B cell (primary cell): ENCODE data around the gene SLC22A17. TPM values are rescaled to one million over a fixed set of nuclear protein-coding genes. Genes with fewer than 3 reads are reported as not detected.

Experiments
- ATAC-seq: fragments of 200-7000 bp; cut with Tn5 transposase; one replicate; pipeline ENCODE4 v1.10.0; 2021; ENCODE audit warnings: low read depth, mild to moderate bottlenecking, moderate number of reproducible peaks, moderate library complexity
- CTCF ChIA-PET: fragments of 350-600 bp; sonication (Branson Sonifier 250); formaldehyde crosslinking; loops from one replicate; lab custom pipeline; 2021; ENCODE audit warnings: antibody characterized with exemption, inconsistent platforms; lab: Charles Lee
- POLR2A ChIA-PET: fragments of 350-600 bp; sonication (Branson Sonifier 250); formaldehyde crosslinking; loops from one replicate; lab custom pipeline; 2021; ENCODE audit warnings: antibody characterized with exemption; lab: Charles Lee
- DNase-seq: peaks from one replicate; pipeline ENCODE4 v3.0.0; 2013
- H2AFZ ChIP-seq: 2 replicates; pipeline ENCODE4 v1.6.1; 2012; ENCODE audit warnings: mild to moderate bottlenecking, low read depth, low read length; ENCODE audit not compliant: insufficient read depth, poor library complexity, severe bottlenecking
- H3K27ac ChIP-seq, 2 donors: 1 replicate in 1 of 2; 2 replicates in 1 of 2; pipeline ENCODE4 v1.5.1; 2012 to 2013; ENCODE audit warnings: low read length in 2 of 2, mild to moderate bottlenecking in 2 of 2, moderate library complexity in 1 of 2
- H3K27me3 ChIP-seq, 4 experiments: fragments of 200-600 bp in 1 of 4; sonication (generic) in 1 of 4; replicated peaks in 1 of 4; 1 replicate in 2 of 4; 2 replicates in 2 of 4; pipeline versions ENCODE4 v1.6.1 to v1.7.0; 2013 to 2016; ENCODE audit warnings: low read length in 3 of 4, mild to moderate bottlenecking in 2 of 4, mixed read lengths in 1 of 4, moderate library complexity in 1 of 4; ENCODE audit not compliant: insufficient read depth in 4 of 4, control insufficient read depth in 3 of 4; ENCODE audit errors: control extremely low read depth in 1 of 4
- H3K36me3 ChIP-seq, 2 experiments: replicated peaks in 1 of 2; 1 replicate in 1 of 2; 2 replicates in 1 of 2; pipeline versions ENCODE4 v1.6.1 to v1.7.1; 2013; ENCODE audit warnings: low read length in 1 of 2; ENCODE audit not compliant: insufficient read depth in 2 of 2, control insufficient read depth in 1 of 2; ENCODE audit errors: control extremely low read depth in 1 of 2, extremely low read depth in 1 of 2
- H3K4me1 ChIP-seq, 2 donors: fragments of 200-600 bp in 1 of 2; sonication (generic) in 1 of 2; 1 replicate in 1 of 2; 2 replicates in 1 of 2; pipeline versions ENCODE4 v1.5.1 to v1.6.1; 2013 to 2017; ENCODE audit warnings: low read length in 2 of 2; ENCODE audit not compliant: control insufficient read depth in 2 of 2, insufficient read depth in 2 of 2
- H3K4me2 ChIP-seq: replicated peaks from 2 replicates; pipeline ENCODE3; 2012; ENCODE audit warnings: mild to moderate bottlenecking, low read depth, low read length; ENCODE audit not compliant: poor library complexity, severe bottlenecking
- H3K4me3 ChIP-seq, 5 experiments: fragments of 200-600 bp in 1 of 5; sonication (generic) in 1 of 5; 1 replicate in 3 of 5; 2 replicates in 2 of 5; pipeline versions ENCODE4 v1.5.1 to v1.7.0; 2011 to 2016; ENCODE audit warnings: low read length in 4 of 5, mild to moderate bottlenecking in 4 of 5, low read depth in 2 of 5, control low read depth in 1 of 5, moderate library complexity in 1 of 5; ENCODE audit not compliant: insufficient read depth in 1 of 5; ENCODE audit errors: control extremely low read depth in 1 of 5, extremely low read depth in 1 of 5
- H3K79me2 ChIP-seq: fragments of 200-600 bp; sonication (generic); one replicate; pipeline ENCODE4 v1.6.0; 2016; ENCODE audit warnings: low read length; ENCODE audit not compliant: control insufficient read depth, insufficient read depth
- H3K9ac ChIP-seq: fragments of 200-600 bp; sonication (generic); 2 replicates; pipeline ENCODE4 v1.6.1; 2017; ENCODE audit warnings: mild to moderate bottlenecking, low read length, moderate library complexity
- H3K9me3 ChIP-seq, 3 donors: one replicate each; pipeline versions ENCODE4 v1.6.1 to v1.7.1; 2013; ENCODE audit warnings: low read length in 2 of 3; ENCODE audit not compliant: control insufficient read depth in 2 of 3, insufficient read depth in 1 of 3; ENCODE audit errors: control extremely low read depth in 1 of 3
- H4K20me1 ChIP-seq: 2 replicates; pipeline ENCODE4 v1.6.0; 2012; ENCODE audit warnings: mild to moderate bottlenecking, low read length; ENCODE audit not compliant: insufficient read depth, control insufficient read depth, poor library complexity, severe bottlenecking
- H3K27ac Mint-ChIP-seq: one replicate; pipeline ENCODE4 v1.8.0; 2021; ENCODE audit warnings: mixed read lengths
- H3K27me3 Mint-ChIP-seq: one replicate; pipeline ENCODE4 v1.8.0; 2021; ENCODE audit warnings: mixed read lengths
- H3K4me1 Mint-ChIP-seq: one replicate; pipeline ENCODE4 v1.8.0; 2021; ENCODE audit warnings: mixed read lengths
- H3K4me3 Mint-ChIP-seq: one replicate; pipeline ENCODE4 v1.8.0; 2021; ENCODE audit warnings: mixed read lengths
- H3K9me3 Mint-ChIP-seq: one replicate; pipeline ENCODE4 v1.8.0; 2022; ENCODE audit warnings: mixed read lengths; ENCODE audit not compliant: insufficient read depth
- CTCF ChIP-seq: fragments of 200-600 bp; IDR thresholded peaks from one replicate; pipeline ENCODE4 v1.8.0; 2022; ENCODE audit warnings: antibody characterized with exemption, mild to moderate bottlenecking
- EZH2 ChIP-seq: IDR thresholded peaks from 2 replicates; pipeline ENCODE4 v1.6.1; 2012; ENCODE audit warnings: borderline replicate concordance, low read depth, mild to moderate bottlenecking, moderate library complexity, low read length; ENCODE audit not compliant: insufficient read depth, poor library complexity, severe bottlenecking
- WGBS: methylation state at CpG from one replicate; pipeline ENCODE4 v1.1.5; 2013; ENCODE audit warnings: missing lambda C conversion rate; ENCODE audit not compliant: insufficient coverage; 5-methylcytosine and 5-hydroxymethylcytosine counted together
- intact Hi-C: fragments of 100-400 bp; cut with micrococcal nuclease; formaldehyde crosslinking; loops from one replicate; pipeline ENCODE4 v1.10.0; 2022
- polyA plus RNA-seq: library from polyadenylated mRNA; depleted of rRNA; stranded (reverse); fragments of >200 nt; gene quantifications from 2 replicates; pipeline ENCODE4 v1.2.3, GENCODE V29; 2012
- total RNA-seq, 2 donors: library from RNA; stranded (reverse); fragments of 120-200 nt in 1 of 2; gene quantifications; 1 replicate in 1 of 2; 2 replicates in 1 of 2; pipeline versions ENCODE4 v1.2.3 to v1.2.4, GENCODE V29; 2013 to 2022

The SLC22A17 gene
- total and polyA plus RNA-seq, 2 donors (not counting 1 experiment from before 2014, with no cell fraction given): 0.89 to 0.92 TPM

- ATAC-seq (no peak), DNase-seq (peak; percentile 57)
- ChIA-PET POLR2A (interaction anchor here (0.6 to 4.4 kb wide), 15 partner anchors 8 to 438 kb away, joined by 3 to 84 read pairs (median 4); partner anchors contain the start of genes ACIN1, AP1G2, BCL2L2 and C14orf119), CTCF (interaction anchor here (0.5 to 6.7 kb wide), 19 partner anchors 15 to 1834 kb away, joined by 3 to 56 read pairs (median 6); partner anchors contain the start of genes ACIN1, BCL2L2, C14orf119 and CDH24)
- Histone ChIP-seq H3K27me3 (no peaks in the 10 kb centered on the region), H3K4me3 (peak overlapping the region; percentile 32 to 89 (median 73)), H3K4me2 (peak overlapping the region; percentile 92), H3K36me3 (peaks cover 7 to 32% of the 10 kb centered on the region in 2 experiments), H4K20me1 (peaks cover 13% of the 10 kb centered on the region), H3K9me3 (no peaks in the 10 kb centered on the region), H3K27ac (peak overlapping the region; percentile 79 to 90), H3K4me1 (peaks cover 21 to 24% of the 10 kb centered on the region in 2 donors), H2AFZ (peak overlapping the region; percentile 79), H3K79me2 (peaks cover 15% of the 10 kb centered on the region), H3K9ac (peak overlapping the region; percentile 80)
- TF ChIP-seq CTCF: no peak
- TF ChIP-seq EZH2: no peak
- peak overlapping the region; percentile 90 for H3K27ac Mint-ChIP-seq
- peak overlapping the region; percentile 93 for H3K4me3 Mint-ChIP-seq
- no peaks in the 10 kb centered on the region for H3K27me3 Mint-ChIP-seq
- intact Hi-C loops: loop anchor here (1.0 to 2.0 kb wide), 9 partner anchors 16 to 1121 kb away; partner anchors contain the start of genes ACIN1, BCL2L2, C14orf119 and HOMEZ
- no peaks in the 10 kb centered on the region for H3K9me3 Mint-ChIP-seq
- peaks cover 33% of the 10 kb centered on the region for H3K4me1 Mint-ChIP-seq
- under 1% methylated on average over 36 of the region's 64 CpGs for WGBS
These were observed 30.8 kb downstream of the SLC22A17 start for GRCh38 chr14:23321572-23322547.
